ENCODE results near the gene DET1. TPM values are rescaled to one million over a fixed set of nuclear protein-coding genes. Genes with fewer than 3 reads are reported as not detected.

Gene DET1
- total RNA-seq, 6 donors from 2014 or later, result 2.9 to 13.6 (median 5.3) TPM

DNA sequence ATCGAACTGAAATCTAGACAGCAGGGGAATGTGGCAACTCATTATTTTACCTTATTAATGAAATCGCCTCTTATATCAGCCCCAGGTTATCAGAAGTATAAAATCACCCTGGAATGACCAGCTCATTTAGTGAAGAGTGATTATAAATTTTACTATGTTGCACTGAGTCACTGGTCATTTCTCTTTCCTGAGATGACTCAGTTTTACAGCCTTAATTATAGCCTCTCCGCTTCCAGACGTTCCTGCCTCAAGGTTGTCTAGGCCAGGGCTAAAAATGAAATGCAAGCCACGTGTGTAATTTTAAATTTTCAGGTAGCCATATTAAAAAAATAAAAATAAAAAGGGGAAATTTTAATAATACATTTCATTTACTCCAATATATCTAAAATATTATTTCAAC lies 33.3 kb downstream of the DET1 start:
- Histone ChIP-seq H3K36me3 (peaks cover 0 to 58% (median 14%) of the 10 kb centered on the region in 4 donors), H3K27me3 (no peaks in the 10 kb centered on the region), H3K4me3 (no peak overlapping the region), H3K27ac (no peak overlapping the region), H3K4me1 (no peaks in the 10 kb centered on the region), H3K9me3 (no peaks in the 10 kb centered on the region)
- DNase-seq (no peak), ATAC-seq (ENCODE audit: low FRiP score in 2 of 2) (no peak)
- TF ChIP-seq, protein P1, sequence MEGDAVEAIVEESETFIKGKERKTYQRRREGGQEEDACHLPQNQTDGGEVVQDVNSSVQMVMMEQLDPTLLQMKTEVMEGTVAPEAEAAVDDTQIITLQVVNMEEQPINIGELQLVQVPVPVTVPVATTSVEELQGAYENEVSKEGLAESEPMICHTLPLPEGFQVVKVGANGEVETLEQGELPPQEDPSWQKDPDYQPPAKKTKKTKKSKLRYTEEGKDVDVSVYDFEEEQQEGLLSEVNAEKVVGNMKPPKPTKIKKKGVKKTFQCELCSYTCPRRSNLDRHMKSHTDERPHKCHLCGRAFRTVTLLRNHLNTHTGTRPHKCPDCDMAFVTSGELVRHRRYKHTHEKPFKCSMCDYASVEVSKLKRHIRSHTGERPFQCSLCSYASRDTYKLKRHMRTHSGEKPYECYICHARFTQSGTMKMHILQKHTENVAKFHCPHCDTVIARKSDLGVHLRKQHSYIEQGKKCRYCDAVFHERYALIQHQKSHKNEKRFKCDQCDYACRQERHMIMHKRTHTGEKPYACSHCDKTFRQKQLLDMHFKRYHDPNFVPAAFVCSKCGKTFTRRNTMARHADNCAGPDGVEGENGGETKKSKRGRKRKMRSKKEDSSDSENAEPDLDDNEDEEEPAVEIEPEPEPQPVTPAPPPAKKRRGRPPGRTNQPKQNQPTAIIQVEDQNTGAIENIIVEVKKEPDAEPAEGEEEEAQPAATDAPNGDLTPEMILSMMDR (IDR thresholded peaks at IDR 0.05), result no peak
- TF ChIP-seq EP300 (IDR thresholded peaks at IDR 0.05) (no peak), POLR2AphosphoS5 (IDR thresholded peaks at IDR 0.05) (no peak), POLR2A (IDR thresholded peaks at IDR 0.05) (no peak)
- 93 to 95% methylated on average over 5 of the region's 5 CpGs for WGBS, 2 donors

DNA sequence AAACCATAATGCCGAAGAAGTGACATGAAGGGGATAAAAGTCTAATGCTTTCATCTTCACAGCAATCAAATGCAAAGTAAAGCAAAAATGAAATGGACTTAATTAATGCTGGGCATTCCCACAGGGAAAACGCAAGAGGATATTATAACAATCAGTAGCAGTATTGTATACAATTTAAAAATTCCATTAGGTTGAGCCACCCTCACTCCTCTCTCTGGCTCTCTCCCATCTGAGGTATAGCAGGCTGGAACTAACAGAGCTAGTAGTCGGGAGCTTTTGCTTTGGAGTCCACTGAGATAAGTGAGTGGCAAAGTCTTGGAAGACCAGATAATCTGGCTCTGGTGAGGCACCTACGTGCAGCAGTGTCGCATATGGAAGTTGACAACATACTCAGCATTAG lies 33.9 kb downstream of the DET1 start:
- no peaks in the 10 kb centered on the region for H3K4me1 ChIP-seq
- H3K9me3 ChIP-seq, result no peaks in the 10 kb centered on the region
- no peak for DNase-seq
- 95% methylated on average over 5 of the region's 5 CpGs for WGBS, 2 donors
- no peak overlapping the region for H3K4me3 ChIP-seq
- no peaks in the 10 kb centered on the region for H3K27me3 ChIP-seq
- H3K27ac ChIP-seq, result no peak overlapping the region
- no peak for ATAC-seq (ENCODE audit: low FRiP score in 2 of 2)
- H3K36me3 ChIP-seq, result peaks cover 0 to 60% (median 14%) of the 10 kb centered on the region in 4 donors
- TF ChIP-seq POLR2AphosphoS5 (IDR thresholded peaks at IDR 0.05), result no peak
- no peak for TF ChIP-seq POLR2A (IDR thresholded peaks at IDR 0.05)
- TF ChIP-seq EP300 (IDR thresholded peaks at IDR 0.05), result no peak

DNA sequence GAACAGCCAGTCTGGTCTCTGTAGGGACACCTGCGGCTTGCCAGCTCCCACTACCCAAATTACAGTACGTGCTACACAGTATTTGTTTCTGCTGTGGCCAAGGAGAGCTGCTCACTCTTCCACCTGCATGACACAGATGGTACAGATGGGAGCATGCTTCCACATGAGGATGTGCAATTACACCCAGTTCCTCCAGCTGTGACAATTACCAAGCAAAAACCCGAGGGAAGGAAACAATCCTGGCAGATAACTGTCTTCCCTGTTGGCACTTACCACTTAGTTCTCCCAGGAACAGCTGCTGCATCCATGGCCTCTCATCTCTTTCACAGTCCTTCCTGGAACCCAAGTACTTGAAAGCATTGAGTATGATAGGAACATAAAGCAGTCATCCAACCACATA lies 34.4 kb downstream of the DET1 start:
- ATAC-seq (ENCODE audit: low FRiP score in 2 of 2), result no peak
- DNase-seq, result no peak
- Histone ChIP-seq H3K4me1 (no peaks in the 10 kb centered on the region), H3K36me3 (peaks cover 0 to 60% (median 14%) of the 10 kb centered on the region in 4 donors), H3K27me3 (no peaks in the 10 kb centered on the region), H3K27ac (no peak overlapping the region), H3K9me3 (no peaks in the 10 kb centered on the region), H3K4me3 (no peak overlapping the region)
- TF ChIP-seq POLR2A (IDR thresholded peaks at IDR 0.05) (no peak), EP300 (IDR thresholded peaks at IDR 0.05) (no peak), POLR2AphosphoS5 (IDR thresholded peaks at IDR 0.05) (no peak)
- TF ChIP-seq, protein P1 (IDR thresholded peaks at IDR 0.05), result no peak
- WGBS, 2 donors, result 83 to 100% methylated on average over 3 of the region's 3 CpGs

DNA sequence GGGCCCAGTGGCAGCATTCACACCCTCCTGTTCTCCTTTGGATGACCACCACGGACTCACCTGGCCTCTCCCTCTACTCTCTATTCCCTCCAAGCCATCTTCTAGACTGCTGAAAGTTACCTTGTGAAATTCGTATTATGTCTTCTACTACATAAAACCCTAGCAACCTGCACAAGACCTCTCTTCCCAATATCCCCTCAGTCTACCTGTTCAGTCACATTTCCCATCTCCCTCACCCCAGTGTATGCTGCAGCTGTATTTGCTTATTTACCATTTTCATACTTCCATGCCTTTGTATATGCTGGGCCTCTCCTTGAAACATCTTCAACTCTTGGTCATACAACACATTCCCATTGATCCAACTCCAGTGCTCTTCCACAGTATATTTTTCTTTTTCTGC lies 35.3 kb downstream of the DET1 start:
- H3K9me3 ChIP-seq, result no peaks in the 10 kb centered on the region
- H3K4me1 ChIP-seq, result no peaks in the 10 kb centered on the region
- no peak for ATAC-seq (ENCODE audit: low FRiP score in 2 of 2)
- no peak for DNase-seq
- TF ChIP-seq, protein P1 (IDR thresholded peaks at IDR 0.05), result no peak
- TF ChIP-seq POLR2AphosphoS5 (IDR thresholded peaks at IDR 0.05), result no peak
- TF ChIP-seq EP300 (IDR thresholded peaks at IDR 0.05), result no peak
- no peak for TF ChIP-seq POLR2A (IDR thresholded peaks at IDR 0.05)
- H3K36me3 ChIP-seq, result peaks cover 0 to 56% (median 12%) of the 10 kb centered on the region in 4 donors
- WGBS, 2 donors, result 97% methylated on average over 2 of the region's 2 CpGs
- H3K27ac ChIP-seq, result no peak overlapping the region
- H3K27me3 ChIP-seq, result no peaks in the 10 kb centered on the region
- no peak overlapping the region for H3K4me3 ChIP-seq

DNA sequence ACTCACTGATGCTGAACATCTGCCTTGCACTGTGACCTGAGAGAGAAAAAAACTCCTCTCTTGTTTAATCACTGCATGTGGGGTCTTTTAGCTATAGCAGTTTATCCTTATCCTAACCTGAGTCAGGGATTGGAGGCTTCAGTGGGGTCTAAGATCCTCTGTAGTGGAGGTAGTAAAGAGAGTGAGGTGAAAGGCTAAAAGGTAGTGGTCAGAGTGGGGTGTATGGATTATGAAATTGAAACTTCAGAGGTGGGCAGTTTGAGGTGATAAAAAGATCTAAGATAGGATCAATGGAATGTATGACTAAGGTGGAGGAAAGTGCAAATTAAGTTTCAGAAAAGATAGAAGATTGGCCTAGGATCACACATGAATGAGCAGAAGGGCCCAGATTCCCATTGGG lies 36.5 kb downstream of the DET1 start:
- no peak for DNase-seq
- Histone ChIP-seq H3K36me3 (peaks cover 4 to 55% (median 13%) of the 10 kb centered on the region in 4 donors), H3K4me3 (no peak overlapping the region), H3K9me3 (no peaks in the 10 kb centered on the region), H3K27ac (no peak overlapping the region), H3K27me3 (no peaks in the 10 kb centered on the region), H3K4me1 (no peaks in the 10 kb centered on the region)
- no peak for TF ChIP-seq POLR2AphosphoS5 (IDR thresholded peaks at IDR 0.05)
- TF ChIP-seq, protein P1 (IDR thresholded peaks at IDR 0.05), result no peak
- no peak for TF ChIP-seq EP300 (IDR thresholded peaks at IDR 0.05)
- TF ChIP-seq POLR2A (IDR thresholded peaks at IDR 0.05), result no peak
- no peak for ATAC-seq (ENCODE audit: low FRiP score in 2 of 2)

All from upper lobe of left lung (tissue), 6 donors.